Ascending aorta (tissue), 2 donors: Measurements from ENCODE around the gene PSORS1C2. TPM values are rescaled to one million over a fixed set of nuclear protein-coding genes. Genes with fewer than 3 reads are reported as not detected.

ENCODE experiments used
- DNase-seq, 2 donors: peaks; one replicate each; pipeline ENCODE4 v3.0.0-alpha.2; 2019; ENCODE audit warnings: low spot score in 2 of 2
- H3K27ac ChIP-seq, 2 donors: fragments of 200-600 bp; sonication (generic); one replicate each; pipeline ENCODE4 v1.5.1; 2016 to 2017; ENCODE audit warnings: mild to moderate bottlenecking in 1 of 2
- H3K27me3 ChIP-seq: fragments of 200-600 bp; sonication (generic); one replicate; pipeline ENCODE4 v1.5.1; 2017
- H3K36me3 ChIP-seq, 2 donors: fragments of 200-600 bp; sonication (generic); one replicate each; pipeline ENCODE4 v1.5.1; 2016
- H3K4me1 ChIP-seq, 2 donors: fragments of 200-600 bp; sonication (generic); one replicate each; pipeline ENCODE4 v1.5.1; 2016 to 2017; ENCODE audit warnings: mild to moderate bottlenecking in 1 of 2
- H3K4me3 ChIP-seq, 2 donors: fragments of 200-600 bp; sonication (generic); one replicate each; pipeline ENCODE4 v1.5.1; 2016 to 2017; ENCODE audit warnings: mild to moderate bottlenecking in 1 of 2
- H3K9me3 ChIP-seq, 2 donors: fragments of 200-600 bp; sonication (generic); one replicate each; pipeline ENCODE4 v1.5.1; 2016
- intact Hi-C: fragments of 100-400 bp; cut with DNase I; formaldehyde crosslinking; loops from one replicate; pipeline ENCODE4 v1.15.1; 2023
- total RNA-seq: library from RNA; depleted of rRNA; stranded (reverse); fragments of >200 nt; gene quantifications from one replicate; pipeline ENCODE4 v1.1.0, GENCODE V29; 2016
- TF ChIP-seq, protein P1 (sequence below), 3 experiments: fragments of 200-600 bp in 2 of 3; fragments of 450-650 bp in 1 of 3; sonication (generic) in 2 of 3; IDR thresholded peaks; one replicate each; pipeline ENCODE4 v1.5.1; 2016 to 2019; ENCODE audit warnings: antibody characterized with exemption in 3 of 3, mild to moderate bottlenecking in 1 of 3, moderate library complexity in 1 of 3

The PSORS1C2 gene
- total RNA-seq, 1 donor from 2014 or later, result 5.2 TPM

DNA sequence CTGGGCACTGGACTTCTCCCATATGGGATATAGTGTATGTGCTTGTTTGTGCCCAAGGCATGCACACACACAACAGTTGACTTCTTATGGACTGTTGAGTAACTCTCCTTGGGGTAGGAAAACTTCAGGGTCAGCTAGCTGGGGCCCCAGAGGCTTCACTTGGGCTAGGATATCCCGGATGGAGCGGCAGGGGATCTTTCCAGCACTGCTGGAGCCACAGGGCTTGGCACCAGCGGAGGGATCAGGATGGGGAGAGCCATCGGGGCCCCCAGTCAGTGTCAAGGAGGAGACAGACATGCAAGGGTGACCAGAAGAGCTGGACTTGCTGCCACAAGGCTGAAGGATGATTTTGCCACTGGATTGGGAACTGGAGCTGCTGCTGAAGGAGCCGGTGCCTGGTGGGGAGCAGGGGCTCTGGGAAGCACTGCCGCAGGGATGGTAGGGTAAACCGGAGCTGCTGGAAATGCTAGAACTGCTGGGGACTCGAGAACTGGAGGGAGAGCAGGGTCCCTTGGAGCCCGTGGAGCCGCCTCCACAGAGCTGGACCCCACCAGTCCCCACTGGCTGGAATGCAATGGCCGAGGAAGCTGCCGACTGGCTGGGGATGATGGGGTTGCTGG, 22.8 kb downstream of the PSORS1C2 start:
- DNase-seq, result no peak
- Histone ChIP-seq H3K27ac (no peak overlapping the region), H3K27me3 (no peaks in the 10 kb centered on the region), H3K4me3 (no peak overlapping the region), H3K9me3 (no peaks in the 10 kb centered on the region), H3K4me1 (peaks cover 0 to 17% of the 10 kb centered on the region in 2 donors), H3K36me3 (no peaks in the 10 kb centered on the region)
- TF ChIP-seq, protein P1, sequence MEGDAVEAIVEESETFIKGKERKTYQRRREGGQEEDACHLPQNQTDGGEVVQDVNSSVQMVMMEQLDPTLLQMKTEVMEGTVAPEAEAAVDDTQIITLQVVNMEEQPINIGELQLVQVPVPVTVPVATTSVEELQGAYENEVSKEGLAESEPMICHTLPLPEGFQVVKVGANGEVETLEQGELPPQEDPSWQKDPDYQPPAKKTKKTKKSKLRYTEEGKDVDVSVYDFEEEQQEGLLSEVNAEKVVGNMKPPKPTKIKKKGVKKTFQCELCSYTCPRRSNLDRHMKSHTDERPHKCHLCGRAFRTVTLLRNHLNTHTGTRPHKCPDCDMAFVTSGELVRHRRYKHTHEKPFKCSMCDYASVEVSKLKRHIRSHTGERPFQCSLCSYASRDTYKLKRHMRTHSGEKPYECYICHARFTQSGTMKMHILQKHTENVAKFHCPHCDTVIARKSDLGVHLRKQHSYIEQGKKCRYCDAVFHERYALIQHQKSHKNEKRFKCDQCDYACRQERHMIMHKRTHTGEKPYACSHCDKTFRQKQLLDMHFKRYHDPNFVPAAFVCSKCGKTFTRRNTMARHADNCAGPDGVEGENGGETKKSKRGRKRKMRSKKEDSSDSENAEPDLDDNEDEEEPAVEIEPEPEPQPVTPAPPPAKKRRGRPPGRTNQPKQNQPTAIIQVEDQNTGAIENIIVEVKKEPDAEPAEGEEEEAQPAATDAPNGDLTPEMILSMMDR (IDR thresholded peaks at IDR 0.05), result no peak
- intact Hi-C loops, result no loop called here

DNA sequence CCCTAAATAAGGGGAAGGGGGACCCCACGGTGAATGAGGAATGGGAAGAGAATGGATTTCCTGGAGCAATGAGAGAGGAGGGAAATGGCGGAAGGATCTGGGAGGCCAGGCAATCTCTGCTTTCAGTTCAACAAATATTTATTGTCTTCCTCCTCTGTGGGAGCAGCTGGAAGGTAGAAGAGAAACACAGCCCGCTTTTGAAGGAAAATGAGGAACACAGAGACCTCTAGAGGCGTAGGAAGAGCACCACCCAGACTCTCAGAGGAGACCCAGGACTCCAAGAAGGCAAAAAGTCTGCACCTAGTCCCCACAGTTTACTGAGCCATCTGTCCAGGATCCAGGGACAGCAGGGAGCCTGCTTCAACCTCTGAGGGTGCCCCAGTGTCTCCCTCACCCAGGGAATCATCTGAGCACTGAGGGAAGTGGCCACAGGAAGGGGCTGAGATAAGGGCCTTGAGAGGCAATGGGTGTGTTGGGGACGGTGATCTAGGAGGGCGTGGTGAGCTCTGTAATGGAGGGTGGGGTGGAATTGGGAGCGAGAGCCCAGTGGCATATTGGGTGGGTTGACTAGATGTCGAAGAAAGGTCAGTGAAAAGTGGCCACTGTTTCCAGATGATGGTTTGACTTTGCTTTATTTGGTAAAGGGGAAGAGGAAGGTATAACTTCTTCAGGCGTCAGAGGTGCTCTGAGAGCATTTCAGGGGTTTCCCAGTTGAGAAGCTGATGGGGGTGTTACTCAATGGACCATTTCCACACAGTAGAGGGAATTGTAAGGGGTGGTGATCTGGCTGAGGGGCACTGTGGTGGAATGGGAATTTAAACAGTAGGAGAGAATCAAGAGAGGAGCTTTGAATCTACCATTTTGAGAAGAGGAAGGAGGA, 23.7 kb downstream of the PSORS1C2 start:
- intact Hi-C loops, result no loop called here
- TF ChIP-seq, protein P1 (IDR thresholded peaks at IDR 0.05), result no peak
- Histone ChIP-seq H3K4me1 (peaks cover 0 to 17% of the 10 kb centered on the region in 2 donors), H3K36me3 (no peaks in the 10 kb centered on the region), H3K9me3 (no peaks in the 10 kb centered on the region), H3K4me3 (peak overlapping the region; percentile 39 to 46), H3K27me3 (no peaks in the 10 kb centered on the region), H3K27ac (peak overlapping the region; percentile 42 to 59)
- no peak for DNase-seq

DNA sequence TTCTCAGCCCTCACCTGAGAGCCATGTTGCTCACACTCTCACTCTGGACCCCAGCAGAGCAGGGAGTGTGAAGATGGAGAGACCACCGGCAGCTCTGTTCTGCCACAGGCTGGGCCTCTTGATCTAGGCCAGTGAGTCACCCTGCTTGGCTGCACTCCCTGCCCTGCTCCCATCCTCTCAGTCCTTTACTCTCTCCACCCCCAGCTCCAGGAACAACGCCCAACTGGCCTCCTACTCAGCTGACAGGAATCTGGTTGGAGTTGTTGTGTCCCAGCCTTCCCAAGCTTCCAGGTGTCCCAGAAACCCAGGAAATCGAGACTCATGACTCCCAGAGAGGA, 24.4 kb downstream of the PSORS1C2 start, which contains the start of gene PSORS1C1:
TSS of gene PSORS1C1 (plus strand) at position 260 of the 338 bp plus-strand sequence. CDS start 14,833 bp downstream, outside the sequence.
- H3K27me3 ChIP-seq, result no peaks in the 10 kb centered on the region
- DNase-seq, result peak; percentile 58 to 93
- peak within 1 kb of the TSS; percentile 42 to 59 for H3K27ac ChIP-seq
- H3K36me3 ChIP-seq, result no peaks in the 10 kb centered on the region
- intact Hi-C loops, result no loop called here
- H3K9me3 ChIP-seq, result no peaks in the 10 kb centered on the region
- H3K4me3 ChIP-seq, result peak within 1 kb of the TSS; percentile 39 to 46
- TF ChIP-seq, protein P1 (IDR thresholded peaks at IDR 0.05), result no peak
- peaks cover 0 to 17% of the 10 kb centered on the region in 2 donors for H3K4me1 ChIP-seq

DNA sequence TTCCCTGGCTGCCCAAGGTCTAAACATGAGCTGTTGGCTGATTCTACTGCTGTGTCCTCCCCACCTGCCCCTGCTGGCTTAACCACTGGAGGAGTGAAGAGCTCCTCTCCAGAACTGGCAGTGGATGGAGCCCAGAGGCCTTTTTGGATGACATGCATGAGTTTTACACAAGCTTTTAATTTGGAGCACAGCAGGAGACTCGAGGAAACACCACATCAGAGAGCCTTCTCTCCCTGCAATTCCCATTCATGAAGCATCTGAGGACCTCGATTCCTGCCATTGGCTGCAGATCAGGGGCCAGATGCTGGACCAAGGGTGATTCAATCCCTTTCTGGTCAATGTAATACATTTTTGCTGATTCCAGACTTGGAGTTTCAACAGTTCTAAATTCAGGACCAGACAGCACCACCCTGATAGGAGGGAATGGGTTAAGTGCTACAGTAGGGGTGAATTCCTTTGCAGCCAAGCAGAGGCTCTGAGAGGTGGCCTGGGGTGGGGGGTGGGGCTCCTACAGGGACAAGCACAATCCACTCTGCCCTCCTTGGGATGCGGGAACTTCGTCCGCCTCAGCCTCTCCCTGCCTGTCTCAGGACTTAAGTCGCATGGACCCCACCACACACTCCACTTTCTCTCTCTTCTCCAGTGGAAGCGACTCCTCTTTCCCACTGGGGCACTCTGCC, 24.9 kb downstream of the PSORS1C2 start:
- DNase-seq, result no peak
- Histone ChIP-seq H3K27ac (peak overlapping the region; percentile 42 to 59), H3K4me1 (peaks cover 0 to 17% of the 10 kb centered on the region in 2 donors), H3K27me3 (no peaks in the 10 kb centered on the region), H3K4me3 (no peak overlapping the region), H3K36me3 (no peaks in the 10 kb centered on the region), H3K9me3 (no peaks in the 10 kb centered on the region)
- TF ChIP-seq, protein P1 (IDR thresholded peaks at IDR 0.05), result no peak
- intact Hi-C loops, result no loop called here

DNA sequence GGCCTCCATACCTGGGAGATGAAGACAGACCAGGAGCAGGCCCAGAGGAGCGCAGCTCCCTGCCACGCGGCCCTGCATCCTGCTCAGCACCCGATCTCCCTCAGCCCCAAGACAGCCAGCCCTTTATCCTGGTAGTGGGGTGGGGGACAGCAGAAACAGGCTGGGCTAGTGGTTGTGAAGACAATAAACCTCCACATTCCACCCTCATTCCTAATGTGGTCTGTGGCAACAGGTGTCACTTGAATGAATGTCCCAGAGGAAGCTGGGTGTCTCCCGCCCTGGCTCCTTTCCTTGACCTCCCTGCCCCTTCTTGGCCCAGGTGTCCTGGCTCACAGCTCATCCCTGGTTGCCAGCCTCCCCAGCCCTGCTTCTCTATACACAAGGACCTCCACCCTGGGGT, 26.4 kb downstream of the PSORS1C2 start, which contains the start of gene C6orf15:
TSS of gene C6orf15 (minus strand) at position 98 of the 400 bp plus-strand sequence. CDS start at position 78, 20 bp downstream.
- TF ChIP-seq, protein P1 (IDR thresholded peaks at IDR 0.05), result no peak
- Histone ChIP-seq H3K4me3 (no peak within 1 kb of the TSS), H3K27me3 (no peaks in the 10 kb centered on the region), H3K36me3 (no peaks in the 10 kb centered on the region), H3K4me1 (peaks cover 0 to 17% of the 10 kb centered on the region in 2 donors), H3K9me3 (no peaks in the 10 kb centered on the region), H3K27ac (peak within 1 kb of the TSS in 1 of 2 donors; percentile 42)
- no peak for DNase-seq
- intact Hi-C loops, result no loop called here
